Measurements from ENCODE around the gene METTL1. TPM values are rescaled to one million over a fixed set of nuclear protein-coding genes. Genes with fewer than 3 reads are reported as not detected.
A peak's percentile ranks its signal among the peaks of the same experiment; 100 is the strongest.

Gene METTL1
- total RNA-seq, 4 donors from 2014 or later = 4.8 to 11.0 (median 7.8) TPM

- no peaks in the 10 kb centered on the region for H3K9me3 ChIP-seq
- 95 to 100% methylated on average over 1 to 4 of the region's 4 CpGs for WGBS, 2 donors (ENCODE audit: low coverage in 1 of 2)
- TF ChIP-seq POLR2AphosphoS5 (IDR thresholded peaks at IDR 0.05) (no peak), EP300 (IDR thresholded peaks at IDR 0.05) (no peak), CTCF (IDR thresholded peaks at IDR 0.05) (no peak), POLR2A (IDR thresholded peaks at IDR 0.05) (no peak)
Observed at GRCh38 chr12:57757771-57758170, 14.1 kb downstream of the METTL1 start.

GRCh38 chr12:57756406-57757341 is 15.2 kb downstream of the METTL1 start:
- H3K27me3 ChIP-seq = peaks cover 14% of the 10 kb centered on the region
- no peak for ATAC-seq
- peak overlapping the region in 1 of 2 donors; percentile 80 for H3K4me3 ChIP-seq
- 34 to 62% methylated on average over 8 to 10 of the region's 22 CpGs for WGBS, 2 donors (ENCODE audit: low coverage in 1 of 2)
- peak overlapping the region in 2 of 4 donors; percentile 65 to 66 for H3K27ac ChIP-seq
- H3K9me3 ChIP-seq = no peaks in the 10 kb centered on the region
- TF ChIP-seq EP300 (IDR thresholded peaks at IDR 0.05) (no peak), CTCF (IDR thresholded peaks at IDR 0.05) (peak in 3 of 4 experiments; percentile 24 to 72 (median 42)), POLR2A (IDR thresholded peaks at IDR 0.05) (no peak), POLR2AphosphoS5 (IDR thresholded peaks at IDR 0.05) (no peak)
- peaks cover 2 to 35% (median 10%) of the 10 kb centered on the region in 3 donors for H3K4me1 ChIP-seq
- H3K36me3 ChIP-seq = peaks cover 0 to 38% of the 10 kb centered on the region in 2 donors

More at GRCh38 chr12:57757771-57758170, 14.1 kb downstream of the METTL1 start:
- peaks cover 0 to 38% of the 10 kb centered on the region in 2 donors for H3K36me3 ChIP-seq
- H3K27me3 ChIP-seq = peaks cover 24% of the 10 kb centered on the region
- no peak for ATAC-seq
- H3K4me3 ChIP-seq = no peak overlapping the region
- peaks cover under 1 to 29% (median 8%) of the 10 kb centered on the region in 3 donors for H3K4me1 ChIP-seq
- H3K27ac ChIP-seq = no peak overlapping the region

GRCh38 chr12:57755454-57756372 is 16.2 kb downstream of the METTL1 start:
- ATAC-seq = no peak
- Histone ChIP-seq H3K4me3 (peak overlapping the region; percentile 45 to 80), H3K27me3 (peaks cover 4% of the 10 kb centered on the region), H3K27ac (peak overlapping the region in 3 of 4 donors; percentile 65 to 80 (median 66)), H3K9me3 (no peaks in the 10 kb centered on the region), H3K4me1 (peaks cover 2 to 44% (median 17%) of the 10 kb centered on the region in 3 donors), H3K36me3 (peaks cover 0 to 34% of the 10 kb centered on the region in 2 donors)
- 0 to 9% methylated on average over 1 to 7 of the region's 76 CpGs for WGBS, 2 donors (ENCODE audit: low coverage in 1 of 2)
- TF ChIP-seq POLR2AphosphoS5 (IDR thresholded peaks at IDR 0.05) (no peak), POLR2A (IDR thresholded peaks at IDR 0.05) (no peak), CTCF (IDR thresholded peaks at IDR 0.05) (no peak), EP300 (IDR thresholded peaks at IDR 0.05) (no peak)

- Histone ChIP-seq H3K4me3 (peak overlapping the region; percentile 45 to 80), H3K27me3 (no peaks in the 10 kb centered on the region), H3K4me1 (peaks cover 2 to 50% (median 17%) of the 10 kb centered on the region in 3 donors), H3K27ac (peak overlapping the region in 3 of 4 donors; percentile 65 to 80 (median 66)), H3K36me3 (peaks cover 0 to 34% of the 10 kb centered on the region in 2 donors), H3K9me3 (no peaks in the 10 kb centered on the region)
- WGBS, 2 donors (ENCODE audit: low coverage in 1 of 2) = no CpG with 5 or more reads among the region's 34 CpGs
- ATAC-seq = no peak
- TF ChIP-seq CTCF (IDR thresholded peaks at IDR 0.05) = no peak
- no peak for TF ChIP-seq POLR2A (IDR thresholded peaks at IDR 0.05)
- TF ChIP-seq POLR2AphosphoS5 (IDR thresholded peaks at IDR 0.05) = no peak
Observed at GRCh38 chr12:57755194-57755453, 16.8 kb downstream of the METTL1 start.
